Measurements from ENCODE around the gene EPHB3. TPM values are rescaled to one million over a fixed set of nuclear protein-coding genes. Genes with fewer than 3 reads are reported as not detected.

The EPHB3 gene
- total and polyA plus RNA-seq, 10 of the 15 experiments (the other 5 are each of a cell fraction or from before 2014, with no cell fraction given) = 0.09 TPM; not detected in 9

DNA sequence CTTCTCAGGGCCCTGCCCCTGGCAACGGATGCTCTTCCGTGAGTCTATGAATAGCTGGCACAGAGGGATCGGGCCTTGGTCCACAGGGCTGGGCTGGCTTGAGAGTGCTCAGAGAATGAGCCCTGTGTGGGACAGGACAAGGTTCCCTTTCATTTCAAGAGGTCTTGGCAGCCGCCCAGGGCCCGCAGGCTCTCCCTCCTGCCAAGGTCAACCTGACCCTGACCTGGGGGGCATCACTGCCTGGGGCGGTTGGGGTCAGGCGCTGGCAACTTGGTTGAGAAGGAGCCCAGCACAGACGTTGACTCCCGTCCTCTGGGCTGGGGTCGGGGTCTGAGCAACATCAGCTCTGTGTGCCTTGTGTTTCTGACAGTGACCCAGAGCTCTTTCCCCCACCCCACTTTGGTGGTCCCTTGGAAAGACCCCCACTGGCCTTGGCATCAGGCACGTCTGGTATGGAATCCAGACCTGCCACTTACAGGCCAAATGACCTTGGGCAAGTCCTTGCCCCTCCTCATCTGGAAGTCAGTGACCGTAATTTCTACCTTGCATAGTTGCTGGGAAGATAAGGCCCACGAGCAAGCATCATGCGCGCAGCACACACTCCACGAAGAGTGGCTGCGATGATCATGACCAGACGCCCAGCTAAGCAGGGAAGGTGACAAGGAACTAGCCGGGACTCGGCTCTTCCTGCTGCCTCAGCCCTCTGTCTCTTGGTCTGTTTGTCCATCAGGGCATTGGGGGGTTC is 36.4 kb downstream of the EPHB3 start (continued):
- TF ChIP-seq SUPT20H (IDR thresholded peaks at IDR 0.05; ENCODE audit: borderline replicate concordance, control insufficient read depth, low read depth, low read length) = no peak

DNA sequence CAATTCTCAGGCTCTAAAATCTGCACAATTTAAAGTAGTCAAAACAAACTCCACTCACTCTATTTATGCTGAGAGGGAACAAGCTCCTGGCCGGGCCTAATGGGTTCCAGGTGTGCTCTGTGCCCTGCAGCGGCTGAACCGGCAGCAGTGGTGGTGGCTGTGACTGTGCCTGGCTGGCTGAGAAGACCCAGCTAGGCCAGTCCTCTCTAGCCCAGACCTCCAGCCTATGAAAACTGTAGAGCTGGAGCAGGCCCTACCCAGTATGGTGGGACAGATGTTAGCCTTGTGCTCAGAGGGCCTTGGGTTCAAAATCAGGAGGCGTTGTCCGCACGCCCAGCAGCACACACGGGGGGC is 37.0 kb downstream of the EPHB3 start:
- DNase-seq (ENCODE audit: low read depth, low spot score) = no peak
- 52% methylated on average over 7 of the region's 7 CpGs for WGBS (ENCODE audit: insufficient coverage, insufficient replicate concordance, low lambda C conversion rate, missing lambda C conversion rate)

More for the DNA sequence above, 37.0 kb downstream of the EPHB3 start:
- no TSS peak for BruUV-seq (replicated peaks)
- no peak overlapping the region for H2AFZ ChIP-seq (ENCODE audit: control insufficient read depth, low read depth, low read length)
- intact Hi-C loops (cut with micrococcal nuclease; ENCODE audit: unreplicated experiment) (no loop called here), in situ Hi-C loops (cut with MboI) (no loop called here)
- no peak overlapping the region for H3K4me3 ChIP-seq
- no peak overlapping the region for H3K9ac ChIP-seq (ENCODE audit: control insufficient read depth, insufficient read depth, low read length)
- H3K27ac ChIP-seq (ENCODE audit: control insufficient read depth, insufficient read depth) = no peak overlapping the region
- ChIA-PET CTCF (no interaction called here), POLR2A (no interaction called here), SMC1A (ENCODE audit: uncharacterized antibody, unreplicated experiment) (no interaction called here), RAD21 (ENCODE audit: unreplicated experiment) (no interaction called here)
- no peaks in the 10 kb centered on the region for H4K20me1 ChIP-seq (ENCODE audit: control insufficient read depth, insufficient read depth)
- H3K27me3 ChIP-seq (replicated peaks in 1 of 2; ENCODE audit: control insufficient read depth in 2 of 2, insufficient read depth in 2 of 2, low read length in 1 of 2) = peaks cover 9 to 10% of the 10 kb centered on the region in 2 experiments
- TF ChIP-seq PAX5 (IDR thresholded peaks at IDR 0.05; ENCODE audit: borderline replicate concordance, low read depth, low read length) = no peak
- TF ChIP-seq MTA3 (IDR thresholded peaks at IDR 0.05; ENCODE audit: borderline replicate concordance, low read length) = no peak
- TF ChIP-seq CREM (IDR thresholded peaks at IDR 0.05; ENCODE audit: low read depth) = no peak
- TF ChIP-seq ZNF687 (IDR thresholded peaks at IDR 0.05) = no peak
- no peak for TF ChIP-seq MEF2B (IDR thresholded peaks at IDR 0.05; ENCODE audit: partially characterized antibody, poor library complexity, severe bottlenecking)
- no peak for TF ChIP-seq HDAC6 (IDR thresholded peaks at IDR 0.05; ENCODE audit: unreplicated experiment)
- FAIRE-seq (no peak), ATAC-seq (no peak)
- no peaks in the 10 kb centered on the region for H3K36me3 ChIP-seq (ENCODE audit: control insufficient read depth in 2 of 2, insufficient read depth in 2 of 2, low read length in 1 of 2)
- H3K79me2 ChIP-seq (ENCODE audit: control insufficient read depth, insufficient read depth, low read length) = no peaks in the 10 kb centered on the region
- H3K4me2 ChIP-seq (ENCODE audit: control insufficient read depth, insufficient read depth) = no peak overlapping the region
- no peaks in the 10 kb centered on the region for H3K9me3 ChIP-seq (replicated peaks; ENCODE audit: control insufficient read depth, insufficient read depth, low read length)
- H3K4me1 ChIP-seq (ENCODE audit: control insufficient read depth, insufficient read depth, low read length) = no peaks in the 10 kb centered on the region

Measured in GM12878 (cell line).